Sigmoid colon (tissue), 4 donors: ENCODE measurements around the gene WNK2.

ENCODE experiments used
- CTCF ChIP-seq, 4 experiments: fragments of 450-650 bp in 3 of 4; fragments of 200-600 bp in 1 of 4; IDR thresholded peaks; one replicate each; pipeline ENCODE4 v1.5.1; 2016 to 2019; ENCODE audit warnings: antibody characterized with exemption in 4 of 4, mild to moderate bottlenecking in 3 of 4, moderate library complexity in 2 of 4
- POLR2A ChIP-seq, 2 donors: fragments of 450-650 bp; IDR thresholded peaks; one replicate each; pipeline ENCODE4 v1.6.1; 2016; ENCODE audit warnings: antibody characterized with exemption in 2 of 2, mild to moderate bottlenecking in 2 of 2, moderate library complexity in 2 of 2
- POLR2AphosphoS5 ChIP-seq, 4 donors: sonication (generic); formaldehyde crosslinking; IDR thresholded peaks; one replicate each; pipeline ENCODE4 v1.6.1; 2017; ENCODE audit warnings: antibody characterized with exemption in 4 of 4

- no peak for TF ChIP-seq CTCF (IDR thresholded peaks at IDR 0.05)
- TF ChIP-seq POLR2A (IDR thresholded peaks at IDR 0.05) = no peak
- TF ChIP-seq POLR2AphosphoS5 (IDR thresholded peaks at IDR 0.05) = no peak
Measured at GRCh38 chr9:93203718-93204469, 20.0 kb downstream of the WNK2 start.
